ENCODE data around the gene SBNO2. TPM values are rescaled to one million over a fixed set of nuclear protein-coding genes. Genes with fewer than 3 reads are reported as not detected.

SBNO2 gene
- total RNA-seq, 1 donor from 2014 or later = 65.5 TPM

GRCh38 chr19:1076046-1076386 is 98.1 kb downstream of the SBNO2 start:
- no peak overlapping the region for H3K27ac Mint-ChIP-seq (ENCODE audit: unreplicated experiment)
- peaks cover 7% of the 10 kb centered on the region for H3K27me3 Mint-ChIP-seq (ENCODE audit: unreplicated experiment)
- DNase-seq = no peak
- TF ChIP-seq, protein P1, sequence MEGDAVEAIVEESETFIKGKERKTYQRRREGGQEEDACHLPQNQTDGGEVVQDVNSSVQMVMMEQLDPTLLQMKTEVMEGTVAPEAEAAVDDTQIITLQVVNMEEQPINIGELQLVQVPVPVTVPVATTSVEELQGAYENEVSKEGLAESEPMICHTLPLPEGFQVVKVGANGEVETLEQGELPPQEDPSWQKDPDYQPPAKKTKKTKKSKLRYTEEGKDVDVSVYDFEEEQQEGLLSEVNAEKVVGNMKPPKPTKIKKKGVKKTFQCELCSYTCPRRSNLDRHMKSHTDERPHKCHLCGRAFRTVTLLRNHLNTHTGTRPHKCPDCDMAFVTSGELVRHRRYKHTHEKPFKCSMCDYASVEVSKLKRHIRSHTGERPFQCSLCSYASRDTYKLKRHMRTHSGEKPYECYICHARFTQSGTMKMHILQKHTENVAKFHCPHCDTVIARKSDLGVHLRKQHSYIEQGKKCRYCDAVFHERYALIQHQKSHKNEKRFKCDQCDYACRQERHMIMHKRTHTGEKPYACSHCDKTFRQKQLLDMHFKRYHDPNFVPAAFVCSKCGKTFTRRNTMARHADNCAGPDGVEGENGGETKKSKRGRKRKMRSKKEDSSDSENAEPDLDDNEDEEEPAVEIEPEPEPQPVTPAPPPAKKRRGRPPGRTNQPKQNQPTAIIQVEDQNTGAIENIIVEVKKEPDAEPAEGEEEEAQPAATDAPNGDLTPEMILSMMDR (IDR thresholded peaks at IDR 0.05; ENCODE audit: partially characterized antibody, unreplicated experiment) = no peak
- no peaks in the 10 kb centered on the region for H3K9me3 Mint-ChIP-seq (ENCODE audit: unreplicated experiment)
- H3K4me1 Mint-ChIP-seq (ENCODE audit: low read depth, unreplicated experiment) = peaks cover 1% of the 10 kb centered on the region
- no peak overlapping the region for H3K4me3 Mint-ChIP-seq (ENCODE audit: unreplicated experiment)
- peaks cover 4% of the 10 kb centered on the region for H3K36me3 Mint-ChIP-seq (ENCODE audit: unreplicated experiment)

GRCh38 chr19:1074544-1075283 is 99.4 kb downstream of the SBNO2 start:
- no peaks in the 10 kb centered on the region for H3K9me3 Mint-ChIP-seq (ENCODE audit: unreplicated experiment)
- TF ChIP-seq, protein P1 (IDR thresholded peaks at IDR 0.05; ENCODE audit: partially characterized antibody, unreplicated experiment) = no peak
- no peak overlapping the region for H3K27ac Mint-ChIP-seq (ENCODE audit: unreplicated experiment)
- peaks cover 4% of the 10 kb centered on the region for H3K36me3 Mint-ChIP-seq (ENCODE audit: unreplicated experiment)
- no peak for DNase-seq
- H3K27me3 Mint-ChIP-seq (ENCODE audit: unreplicated experiment) = peaks cover 7% of the 10 kb centered on the region
- H3K4me3 Mint-ChIP-seq (ENCODE audit: unreplicated experiment) = no peak overlapping the region
- peaks cover 1% of the 10 kb centered on the region for H3K4me1 Mint-ChIP-seq (ENCODE audit: low read depth, unreplicated experiment)

DNA sequence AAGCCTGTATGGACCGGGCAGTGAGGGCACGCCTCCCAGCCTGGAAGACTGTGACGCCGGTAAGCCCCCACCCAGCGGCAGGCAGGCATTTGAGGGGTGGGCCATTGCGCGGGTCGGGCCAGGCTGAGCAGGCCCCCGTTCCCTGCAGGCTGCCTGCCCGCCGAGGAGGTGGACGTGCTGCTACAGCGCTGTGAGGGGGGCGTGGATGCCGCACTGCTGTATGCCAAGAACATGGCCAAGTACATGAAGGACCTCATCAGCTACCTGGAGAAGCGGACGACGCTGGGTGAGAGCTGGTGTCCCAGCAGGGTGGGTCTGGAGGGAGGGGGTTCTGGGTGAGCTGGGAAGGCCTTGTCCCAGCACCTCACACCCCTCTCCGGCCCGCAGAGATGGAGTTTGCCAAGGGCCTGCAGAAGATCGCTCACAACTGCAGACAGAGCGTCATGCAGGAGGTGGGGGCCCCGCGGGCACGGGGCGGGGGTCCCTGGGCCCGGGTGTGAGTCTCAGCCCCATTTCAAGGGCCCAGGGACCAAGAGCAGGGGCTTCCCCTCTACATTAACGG is 100.0 kb downstream of the SBNO2 start:
- DNase-seq = no peak
- H3K4me1 Mint-ChIP-seq (ENCODE audit: low read depth, unreplicated experiment) = peaks cover 1% of the 10 kb centered on the region
- H3K9me3 Mint-ChIP-seq (ENCODE audit: unreplicated experiment) = no peaks in the 10 kb centered on the region
- H3K4me3 Mint-ChIP-seq (ENCODE audit: unreplicated experiment) = no peak overlapping the region
- peaks cover 7% of the 10 kb centered on the region for H3K27me3 Mint-ChIP-seq (ENCODE audit: unreplicated experiment)
- H3K27ac Mint-ChIP-seq (ENCODE audit: unreplicated experiment) = no peak overlapping the region
- H3K36me3 Mint-ChIP-seq (ENCODE audit: unreplicated experiment) = peaks cover 4% of the 10 kb centered on the region
- TF ChIP-seq, protein P1 (IDR thresholded peaks at IDR 0.05; ENCODE audit: partially characterized antibody, unreplicated experiment) = no peak

GRCh38 chr19:1073063-1073955 is 100.8 kb downstream of the SBNO2 start:
- Mint-ChIP-seq H3K36me3 (ENCODE audit: unreplicated experiment) (peaks cover 4% of the 10 kb centered on the region), H3K27me3 (ENCODE audit: unreplicated experiment) (peaks cover 11% of the 10 kb centered on the region), H3K4me3 (ENCODE audit: unreplicated experiment) (no peak overlapping the region), H3K9me3 (ENCODE audit: unreplicated experiment) (no peaks in the 10 kb centered on the region), H3K27ac (ENCODE audit: unreplicated experiment) (no peak overlapping the region), H3K4me1 (ENCODE audit: low read depth, unreplicated experiment) (peaks cover 1% of the 10 kb centered on the region)
- DNase-seq = no peak
- TF ChIP-seq, protein P1 (IDR thresholded peaks at IDR 0.05; ENCODE audit: partially characterized antibody, unreplicated experiment) = no peak
